Caco-2 (cell line): ENCODE data around the gene GLI1. TPM values are rescaled to one million over a fixed set of nuclear protein-coding genes. Genes with fewer than 3 reads are reported as not detected.

ENCODE experiments used
- BruUV-seq: library from RNA; stranded (reverse); fragments of 400-500 nt; replicated peaks from 2 replicates; lab custom pipeline; 2021; lab: Mats Ljungman, UMichigan
- CTCF ChIA-PET: fragments of 300-600 bp; sonication (Branson Sonifier 250); formaldehyde crosslinking; loops from one replicate; lab custom pipeline; 2022; ENCODE audit warnings: antibody characterized with exemption; lab: Charles Lee
- POLR2A ChIA-PET: fragments of 300-600 bp; sonication (Branson Sonifier 250); formaldehyde crosslinking; loops from one replicate; lab custom pipeline; 2022; ENCODE audit warnings: antibody characterized with exemption; lab: Charles Lee
- DNase-seq, 2 experiments: peaks; one replicate each; pipeline versions ENCODE4 v3.0.0 to v3.0.0-alpha.2; 2020 to 2022
- H3K27me3 ChIP-seq: replicated peaks from 2 replicates; pipeline ENCODE4 v1.6.0; 2011; ENCODE audit warnings: low read length; ENCODE audit not compliant: control insufficient read depth, insufficient read depth
- H3K36me3 ChIP-seq: 2 replicates; pipeline ENCODE4 v1.5.1; 2011; ENCODE audit warnings: low read length; ENCODE audit not compliant: control insufficient read depth, insufficient read depth
- H3K4me1 ChIP-seq: fragments of 250-450 bp; sonication (Bioruptor Pico); 2 replicates; pipeline ENCODE4 v1.5.1; 2020; ENCODE audit warnings: mild to moderate bottlenecking
- H3K4me3 ChIP-seq: 2 replicates; pipeline ENCODE4 v1.5.1; 2011; ENCODE audit warnings: low read depth, mild to moderate bottlenecking, control low read depth, low read length
- H3K9me3 ChIP-seq: fragments of 250-450 bp; sonication (Bioruptor Pico); 2 replicates; pipeline ENCODE4 v1.5.1; 2020; ENCODE audit warnings: mild to moderate bottlenecking, moderate library complexity
- H3K27ac Mint-ChIP-seq: one replicate; pipeline ENCODE4 v1.8.0; 2022; ENCODE audit warnings: mixed read lengths; ENCODE audit not compliant: unreplicated experiment
- H3K27me3 Mint-ChIP-seq: one replicate; pipeline ENCODE4 v1.8.0; 2022; ENCODE audit warnings: mixed read lengths; ENCODE audit not compliant: insufficient read depth, unreplicated experiment
- H3K36me3 Mint-ChIP-seq: one replicate; pipeline ENCODE4 v1.8.0; 2022; ENCODE audit warnings: mild to moderate bottlenecking, mixed read lengths; ENCODE audit not compliant: insufficient read depth, unreplicated experiment
- H3K4me1 Mint-ChIP-seq: one replicate; pipeline ENCODE4 v1.8.0; 2022; ENCODE audit warnings: low read depth, mixed read lengths; ENCODE audit not compliant: unreplicated experiment
- H3K4me3 Mint-ChIP-seq: one replicate; pipeline ENCODE4 v1.8.0; 2022; ENCODE audit warnings: mild to moderate bottlenecking, moderate library complexity, mixed read lengths; ENCODE audit not compliant: unreplicated experiment
- H3K9me3 Mint-ChIP-seq: one replicate; pipeline ENCODE4 v1.8.0; 2022; ENCODE audit warnings: mixed read lengths; ENCODE audit not compliant: unreplicated experiment
- intact Hi-C: fragments of 100-400 bp; cut with micrococcal nuclease; formaldehyde crosslinking; loops from one replicate; pipeline ENCODE4 v1.10.0; 2022; ENCODE audit not compliant: unreplicated experiment
- total RNA-seq: library from RNA; stranded (reverse); gene quantifications from 2 replicates; pipeline ENCODE4 v1.2.3, GENCODE V29; 2022
- TF ChIP-seq, protein P1 (sequence below), 2 experiments: fragments of 200-600 bp in 1 of 2; IDR thresholded peaks; 1 replicate in 1 of 2; 2 replicates in 1 of 2; pipeline versions ENCODE4 v1.5.1 to v1.8.0; 2011 to 2022; ENCODE audit warnings: antibody characterized with exemption in 1 of 2, control low read depth in 1 of 2, inconsistent platforms in 1 of 2, low read depth in 1 of 2, low read length in 1 of 2, mild to moderate bottlenecking in 1 of 2, moderate library complexity in 1 of 2; ENCODE audit not compliant: insufficient read depth in 1 of 2, severe bottlenecking in 1 of 2, unreplicated experiment in 1 of 2

GLI1 gene
- total RNA-seq, 1 experiment from 2014 or later: 0.48 TPM

DNA sequence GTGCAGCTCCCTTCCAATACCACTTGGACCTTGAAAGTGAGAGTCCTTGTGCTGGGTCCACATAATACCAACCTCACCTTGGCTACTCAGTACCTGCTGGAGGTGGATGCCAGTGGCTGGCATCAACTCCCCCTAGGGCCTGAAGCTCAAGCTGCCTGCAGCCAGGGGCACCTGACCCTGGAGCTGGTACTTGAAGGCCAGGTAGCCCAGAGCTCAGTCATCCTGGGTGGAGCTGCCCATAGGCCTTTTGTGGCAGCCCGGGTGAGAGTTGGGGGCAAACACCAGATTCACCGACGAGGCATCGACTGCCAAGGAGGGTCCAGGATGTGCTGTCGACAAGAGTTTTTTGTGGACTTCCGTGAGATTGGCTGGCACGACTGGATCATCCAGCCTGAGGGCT, 10.2 kb upstream of the GLI1 start:
- ChIA-PET CTCF (no interaction called here), POLR2A (no interaction called here)
- Histone ChIP-seq H3K9me3 (no peaks in the 10 kb centered on the region), H3K4me3 (no peak overlapping the region), H3K4me1 (peaks cover 21% of the 10 kb centered on the region), H3K27me3 (no peaks in the 10 kb centered on the region), H3K36me3 (no peaks in the 10 kb centered on the region)
- DNase-seq: no peak
- peaks cover 6% of the 10 kb centered on the region for H3K4me1 Mint-ChIP-seq
- H3K36me3 Mint-ChIP-seq: no peaks in the 10 kb centered on the region
- intact Hi-C loops: no loop called here
- TF ChIP-seq, protein P1, sequence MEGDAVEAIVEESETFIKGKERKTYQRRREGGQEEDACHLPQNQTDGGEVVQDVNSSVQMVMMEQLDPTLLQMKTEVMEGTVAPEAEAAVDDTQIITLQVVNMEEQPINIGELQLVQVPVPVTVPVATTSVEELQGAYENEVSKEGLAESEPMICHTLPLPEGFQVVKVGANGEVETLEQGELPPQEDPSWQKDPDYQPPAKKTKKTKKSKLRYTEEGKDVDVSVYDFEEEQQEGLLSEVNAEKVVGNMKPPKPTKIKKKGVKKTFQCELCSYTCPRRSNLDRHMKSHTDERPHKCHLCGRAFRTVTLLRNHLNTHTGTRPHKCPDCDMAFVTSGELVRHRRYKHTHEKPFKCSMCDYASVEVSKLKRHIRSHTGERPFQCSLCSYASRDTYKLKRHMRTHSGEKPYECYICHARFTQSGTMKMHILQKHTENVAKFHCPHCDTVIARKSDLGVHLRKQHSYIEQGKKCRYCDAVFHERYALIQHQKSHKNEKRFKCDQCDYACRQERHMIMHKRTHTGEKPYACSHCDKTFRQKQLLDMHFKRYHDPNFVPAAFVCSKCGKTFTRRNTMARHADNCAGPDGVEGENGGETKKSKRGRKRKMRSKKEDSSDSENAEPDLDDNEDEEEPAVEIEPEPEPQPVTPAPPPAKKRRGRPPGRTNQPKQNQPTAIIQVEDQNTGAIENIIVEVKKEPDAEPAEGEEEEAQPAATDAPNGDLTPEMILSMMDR (IDR thresholded peaks at IDR 0.05; ENCODE audit: insufficient read depth in 1 of 2, low read depth in 1 of 2, low read length in 1 of 2, severe bottlenecking in 1 of 2, unreplicated experiment in 1 of 2): no peak
- H3K9me3 Mint-ChIP-seq: no peaks in the 10 kb centered on the region
- BruUV-seq: no TSS peak
- no peak overlapping the region for H3K4me3 Mint-ChIP-seq
- no peak overlapping the region for H3K27ac Mint-ChIP-seq
- H3K27me3 Mint-ChIP-seq: no peaks in the 10 kb centered on the region

DNA sequence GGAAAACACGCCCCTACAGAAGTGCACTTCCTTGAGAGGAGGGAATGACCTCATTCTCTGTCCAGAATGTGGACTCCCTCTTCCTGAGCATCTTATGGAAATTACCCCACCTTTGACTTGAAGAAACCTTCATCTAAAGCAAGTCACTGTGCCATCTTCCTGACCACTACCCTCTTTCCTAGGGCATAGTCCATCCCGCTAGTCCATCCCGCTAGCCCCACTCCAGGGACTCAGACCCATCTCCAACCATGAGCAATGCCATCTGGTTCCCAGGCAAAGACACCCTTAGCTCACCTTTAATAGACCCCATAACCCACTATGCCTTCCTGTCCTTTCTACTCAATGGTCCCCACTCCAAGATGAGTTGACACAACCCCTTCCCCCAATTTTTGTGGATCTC, 9.5 kb upstream of the GLI1 start:
- Mint-ChIP-seq H3K36me3 (no peaks in the 10 kb centered on the region), H3K4me1 (peaks cover 6% of the 10 kb centered on the region), H3K27ac (no peak overlapping the region), H3K4me3 (no peak overlapping the region), H3K27me3 (no peaks in the 10 kb centered on the region), H3K9me3 (no peaks in the 10 kb centered on the region)
- CTCF ChIA-PET: no interaction called here
- no peaks in the 10 kb centered on the region for H3K9me3 ChIP-seq
- no peaks in the 10 kb centered on the region for H3K36me3 ChIP-seq
- intact Hi-C loops: no loop called here
- DNase-seq: no peak
- BruUV-seq: no TSS peak
- H3K4me3 ChIP-seq: no peak overlapping the region
- no peaks in the 10 kb centered on the region for H3K27me3 ChIP-seq
- TF ChIP-seq, protein P1 (IDR thresholded peaks at IDR 0.05; ENCODE audit: insufficient read depth in 1 of 2, low read depth in 1 of 2, low read length in 1 of 2, severe bottlenecking in 1 of 2, unreplicated experiment in 1 of 2): no peak
- POLR2A ChIA-PET: no interaction called here
- H3K4me1 ChIP-seq: peaks cover 28% of the 10 kb centered on the region

DNA sequence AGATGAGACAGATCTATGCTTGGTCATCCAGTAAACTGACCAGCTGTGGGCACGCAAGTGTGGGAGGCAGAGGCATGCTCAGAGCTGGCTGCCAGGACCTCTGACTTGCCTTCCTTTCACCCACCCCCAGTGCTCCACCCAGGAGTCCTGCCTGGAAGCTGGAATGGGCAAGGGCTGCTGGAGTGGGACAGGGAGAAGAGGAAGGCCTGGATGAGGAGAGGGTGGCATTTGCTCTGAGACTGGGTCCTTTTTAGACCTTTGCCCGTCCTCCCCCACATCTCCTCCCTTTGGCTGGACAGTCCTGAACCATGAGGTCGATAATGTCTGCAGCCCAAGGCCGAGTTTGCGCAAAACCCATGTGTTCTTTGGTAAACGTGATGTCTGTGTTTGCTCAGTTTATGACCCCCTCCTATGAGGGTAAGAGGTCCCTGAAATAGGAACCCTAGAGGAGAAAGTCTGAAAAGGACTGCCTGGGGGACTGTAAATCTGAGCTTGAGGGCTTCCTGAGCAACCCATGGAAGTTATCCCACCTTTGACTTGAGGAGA, 8.3 kb upstream of the GLI1 start:
- Mint-ChIP-seq H3K4me1 (peaks cover 16% of the 10 kb centered on the region), H3K9me3 (no peaks in the 10 kb centered on the region), H3K27me3 (no peaks in the 10 kb centered on the region), H3K4me3 (no peak overlapping the region), H3K27ac (no peak overlapping the region), H3K36me3 (peaks cover 7% of the 10 kb centered on the region)
- Histone ChIP-seq H3K4me3 (no peak overlapping the region), H3K4me1 (peaks cover 35% of the 10 kb centered on the region), H3K36me3 (no peaks in the 10 kb centered on the region), H3K27me3 (no peaks in the 10 kb centered on the region), H3K9me3 (no peaks in the 10 kb centered on the region)
- intact Hi-C loops: no loop called here
- TF ChIP-seq, protein P1 (IDR thresholded peaks at IDR 0.05; ENCODE audit: insufficient read depth in 1 of 2, low read depth in 1 of 2, low read length in 1 of 2, severe bottlenecking in 1 of 2, unreplicated experiment in 1 of 2): no peak
- CTCF ChIA-PET: interaction anchor here (1.0 to 4.5 kb wide), 5 partner anchors 14 to 208 kb away, joined by 3 to 138 read pairs (median 7); no protein-coding TSS in a partner anchor
- POLR2A ChIA-PET: no interaction called here
- BruUV-seq: no TSS peak
- no peak for DNase-seq
